Measurements from ENCODE around the gene COX20. TPM values are rescaled to one million over a fixed set of nuclear protein-coding genes. Genes with fewer than 3 reads are reported as not detected.
A peak's percentile ranks its signal among the peaks of the same experiment; 100 is the strongest.
"Not testable (repeated sequence)": the region's sequence is repeated elsewhere in the genome, so short reads cannot be mapped to it uniquely, and the experiment has no call there.

The COX20 gene
- total RNA-seq, 1 donor from 2014 or later, result 43.7 TPM

GRCh38 chr1:244822878-244823277, 12.6 kb upstream of the COX20 start:
- DNase-seq (ENCODE audit: low spot score), result no peak

- no peak for DNase-seq (ENCODE audit: low spot score)
These were observed 8.7 kb upstream of the COX20 start for GRCh38 chr1:244826712-244827111.

GRCh38 chr1:244830639-244831038, 4.8 kb upstream of the COX20 start:
- no peak for DNase-seq (ENCODE audit: low spot score)

GRCh38 chr1:244833260-244833659, 2.2 kb upstream of the COX20 start:
- not testable (repeated sequence) for DNase-seq (ENCODE audit: low spot score)

GRCh38 chr1:244833734-244834542, 1.5 kb upstream of the COX20 start:
- peak; percentile 66 for DNase-seq (ENCODE audit: low spot score)

GRCh38 chr1:244834543-244835275, 749 bp upstream of the COX20 start:
- DNase-seq (ENCODE audit: low spot score), result peak; percentile 90

- DNase-seq (ENCODE audit: low spot score), result no peak
These were observed 670 bp downstream of the COX20 start for GRCh38 chr1:244836135-244836521.

- DNase-seq (ENCODE audit: low spot score), result no peak
These were observed 1.1 kb downstream of the COX20 start for GRCh38 chr1:244836584-244836983.

- no peak for DNase-seq (ENCODE audit: low spot score)
These were observed 2.3 kb downstream of the COX20 start for GRCh38 chr1:244837597-244838258.

- no peak for DNase-seq (ENCODE audit: low spot score)
These were observed 4.2 kb downstream of the COX20 start for GRCh38 chr1:244839656-244840055.

GRCh38 chr1:244840219-244840794, 4.8 kb downstream of the COX20 start:
- no peak for DNase-seq (ENCODE audit: low spot score)

GRCh38 chr1:244841273-244841927, 5.9 kb downstream of the COX20 start:
- no peak for DNase-seq (ENCODE audit: low spot score)

- DNase-seq (ENCODE audit: low spot score), result no peak
These were observed 7.9 kb downstream of the COX20 start for GRCh38 chr1:244843148-244843978.

- no peak for DNase-seq (ENCODE audit: low spot score)
These were observed 9.0 kb downstream of the COX20 start for GRCh38 chr1:244844155-244845121.

GRCh38 chr1:244846653-244847052, 11.2 kb downstream of the COX20 start:
- no peak for DNase-seq (ENCODE audit: low spot score)

GRCh38 chr1:244849189-244849866, 13.9 kb downstream of the COX20 start:
- no peak for DNase-seq (ENCODE audit: low spot score)

- no peak for DNase-seq (ENCODE audit: low spot score)
These were observed 14.8 kb downstream of the COX20 start for GRCh38 chr1:244850099-244850852.

GRCh38 chr1:244850896-244851295, 15.4 kb downstream of the COX20 start:
- DNase-seq (ENCODE audit: low spot score), result no peak

Measured in ureter (tissue), 1 donor.